Activated naive CD8-positive, alpha-beta T cell treated with anti-CD3 and anti-CD28 coated beads, Interleukin-2, amount 50 U/mL, for 16 hours (primary cell): ENCODE measurements around the gene UTS2R.

Experiments used
- DNase-seq: peaks from one replicate; pipeline ENCODE4 v3.0.0-alpha.2; 2020; ENCODE audit warnings: low read depth, low spot score

The UTS2R gene

DNA sequence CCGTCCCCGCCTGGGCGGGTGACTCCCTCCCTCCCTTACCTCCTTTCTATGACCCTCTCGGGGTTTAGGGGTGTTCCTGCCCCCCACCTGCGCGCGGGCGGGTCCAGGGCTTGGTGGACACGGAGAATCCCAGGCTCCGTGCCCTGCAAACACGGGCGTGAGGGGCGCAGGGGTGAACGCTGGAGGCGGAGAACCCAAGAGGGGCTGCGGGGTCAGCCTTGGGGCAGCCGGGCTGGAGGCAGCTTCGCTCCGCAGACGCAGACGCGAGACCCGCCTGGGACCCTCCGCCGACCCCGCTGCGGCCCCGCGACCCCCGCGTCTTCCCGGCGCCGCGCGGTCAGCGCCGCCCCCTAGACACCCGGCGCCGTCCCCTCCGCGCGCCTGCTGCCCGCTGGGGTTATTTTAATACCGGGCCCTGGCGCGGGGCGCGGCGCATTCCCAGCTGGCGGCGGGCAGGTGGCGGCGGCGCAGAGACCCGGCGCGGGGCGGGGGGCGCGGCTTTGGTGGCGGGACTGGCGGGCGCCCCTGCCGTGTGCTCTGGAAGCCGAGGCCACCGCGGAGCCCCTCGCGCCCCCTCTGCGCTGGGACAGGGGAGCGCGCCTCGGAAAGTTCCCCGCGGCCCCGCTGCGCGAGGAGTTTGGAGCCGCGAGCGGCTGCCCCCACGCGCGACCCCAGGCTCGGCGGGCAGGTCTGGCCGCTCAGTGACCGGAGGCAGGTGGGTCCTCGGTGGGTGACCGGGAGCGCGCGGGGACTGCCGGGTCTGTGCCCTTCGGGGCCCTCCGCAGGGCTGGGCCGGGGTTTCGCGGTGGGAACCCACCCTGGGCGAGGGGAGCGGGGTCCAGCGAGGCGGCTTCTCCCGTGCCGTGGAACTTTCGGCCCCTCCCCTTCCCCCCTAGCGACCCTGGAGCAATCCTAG is at the start of gene UTS2R:
TSS of gene UTS2R (plus strand) at position 433 of the 916 bp plus-strand sequence. CDS start 2,560 bp downstream, outside the sequence.
- DNase-seq = no peak

DNA sequence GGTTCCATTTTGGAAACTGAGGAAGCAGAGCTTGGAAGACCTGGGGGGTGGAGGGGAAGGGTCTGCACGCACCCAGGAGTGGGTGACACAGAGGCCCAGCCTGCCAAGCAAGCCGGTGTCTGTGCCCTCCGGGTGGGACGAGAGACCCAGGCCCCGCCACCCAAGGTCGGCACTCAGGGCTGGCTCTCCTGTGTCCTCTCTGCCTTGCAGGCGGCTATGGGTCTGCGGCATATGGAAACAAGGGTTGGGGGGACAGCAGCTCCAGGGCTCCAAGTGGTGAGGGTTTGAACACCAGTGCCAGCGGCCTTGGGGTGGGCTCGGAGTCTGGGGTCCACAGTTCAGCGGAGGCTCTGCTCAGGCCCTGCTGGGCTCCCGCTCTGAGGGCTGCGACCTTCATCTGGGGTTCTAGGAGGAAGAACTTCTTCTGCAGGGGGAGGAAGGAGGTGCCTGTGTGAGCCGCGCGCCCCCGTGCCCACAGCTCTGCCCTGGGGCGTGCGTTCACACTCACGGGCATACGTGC is 49.6 kb upstream of the UTS2R start:
- DNase-seq = no peak

DNA sequence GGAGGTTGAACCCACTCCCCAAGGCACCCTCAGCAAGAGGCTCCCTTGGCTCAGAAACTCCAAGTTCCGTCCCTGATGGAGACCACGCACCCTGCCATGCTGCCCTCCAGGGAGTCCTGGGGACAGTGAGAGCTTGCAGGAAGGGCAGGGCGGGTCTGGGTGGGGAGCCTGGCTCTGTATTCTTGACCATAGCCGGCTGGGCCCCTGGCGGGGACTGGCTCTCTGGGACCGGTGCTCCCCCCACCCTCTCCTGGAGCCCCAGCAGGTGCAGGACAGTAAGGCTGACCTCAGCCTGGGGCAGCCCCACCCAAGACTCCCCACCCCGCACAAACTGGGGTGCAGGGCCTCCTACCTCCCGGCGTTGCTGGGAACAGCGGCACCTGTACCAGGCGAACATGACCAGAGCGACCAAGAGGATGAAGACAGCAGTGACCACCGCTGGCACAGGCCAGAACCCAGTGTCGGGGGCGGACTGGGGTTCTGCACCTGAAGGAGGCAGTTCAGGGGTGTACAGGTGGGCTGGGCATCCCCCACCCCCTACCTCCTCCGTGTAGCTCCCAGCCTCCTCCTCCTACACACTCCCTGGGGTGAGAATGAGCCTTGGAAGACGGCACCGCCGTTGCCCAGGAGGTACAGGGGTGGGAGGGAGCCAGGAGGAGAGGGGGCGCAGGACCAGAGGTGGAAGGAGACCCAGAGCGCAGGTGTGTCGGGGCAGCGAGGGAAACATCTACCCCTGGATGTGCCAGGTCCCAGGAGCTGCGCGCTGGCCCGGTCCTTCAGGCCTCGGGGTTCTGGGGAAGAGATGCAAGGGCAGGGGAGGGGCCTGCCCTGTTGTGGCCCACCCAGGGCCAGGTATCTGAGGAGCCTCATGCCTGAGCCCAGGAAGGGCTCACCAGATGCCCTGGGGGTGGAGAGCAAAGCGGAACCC is 48.8 kb upstream of the UTS2R start:
- no peak for DNase-seq

DNA sequence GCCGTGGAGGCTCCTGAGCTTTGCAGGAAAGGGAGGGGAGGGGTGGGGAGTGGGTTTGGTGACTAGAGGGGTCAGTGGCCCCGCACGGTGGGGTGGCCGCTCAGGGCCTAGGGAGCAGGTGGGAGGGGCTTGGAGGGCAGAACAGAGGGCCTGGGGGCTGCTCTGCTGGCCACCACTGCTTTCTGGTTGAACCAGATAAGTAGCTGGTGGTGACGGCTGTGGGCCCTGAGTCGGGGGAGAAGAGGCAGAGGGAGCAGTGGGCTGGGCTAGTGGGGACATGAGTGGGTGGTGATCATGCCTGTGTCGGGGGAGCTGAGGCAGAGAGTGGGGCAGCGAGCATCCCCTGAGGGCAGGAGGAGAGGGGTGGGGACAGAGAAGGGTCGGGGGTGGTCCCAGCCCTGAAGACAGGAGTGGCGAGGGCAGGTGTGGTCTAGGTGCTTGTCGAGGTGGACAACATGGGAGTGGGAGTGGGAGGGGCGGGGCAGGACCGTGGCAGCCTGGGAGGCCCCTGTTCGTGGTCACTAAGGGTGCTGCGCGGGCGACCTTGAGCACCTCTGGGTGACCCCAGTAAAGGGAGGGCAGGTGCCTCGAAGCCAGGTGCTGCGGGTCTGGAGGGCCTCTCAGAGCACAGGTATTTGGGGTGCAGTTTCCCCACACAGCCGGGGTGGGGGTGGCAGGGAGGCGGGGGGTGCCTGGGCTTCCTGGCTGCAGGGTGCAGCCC is 47.9 kb upstream of the UTS2R start:
- no peak for DNase-seq

DNA sequence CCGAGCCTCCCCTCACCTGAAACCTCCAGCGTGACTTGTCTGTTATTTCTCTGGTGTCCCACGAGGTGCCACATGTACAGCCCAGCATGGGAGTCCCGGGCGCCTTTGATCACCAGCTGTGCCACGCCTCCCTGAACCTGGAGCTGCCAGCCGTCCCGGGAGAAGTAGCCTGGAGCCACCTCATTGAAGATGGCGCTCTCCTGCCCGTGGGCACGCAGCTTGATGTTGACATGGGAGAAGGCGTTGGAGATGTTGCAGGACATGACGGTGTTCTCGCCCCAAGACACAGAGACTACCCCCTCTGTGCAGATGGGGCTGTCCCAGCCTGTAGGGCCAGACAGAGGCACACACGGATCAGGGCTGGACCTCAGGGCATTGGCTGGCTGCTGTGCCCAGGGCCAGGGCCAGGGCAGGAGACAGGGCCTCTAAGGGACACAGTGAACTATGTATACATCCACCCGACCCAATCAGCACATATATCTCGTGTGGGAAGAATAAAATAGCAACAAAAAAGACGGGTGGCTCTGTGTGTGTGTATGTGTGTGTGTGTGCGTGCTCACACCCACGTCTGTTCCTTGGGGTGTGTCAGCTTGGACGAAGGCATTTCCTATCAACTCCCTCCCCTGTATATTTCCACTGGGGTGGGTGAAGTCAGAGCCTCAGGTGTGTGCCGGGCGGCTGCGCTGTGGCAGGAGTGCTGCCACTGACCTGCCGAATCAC is 46.8 kb upstream of the UTS2R start:
- DNase-seq = no peak

DNA sequence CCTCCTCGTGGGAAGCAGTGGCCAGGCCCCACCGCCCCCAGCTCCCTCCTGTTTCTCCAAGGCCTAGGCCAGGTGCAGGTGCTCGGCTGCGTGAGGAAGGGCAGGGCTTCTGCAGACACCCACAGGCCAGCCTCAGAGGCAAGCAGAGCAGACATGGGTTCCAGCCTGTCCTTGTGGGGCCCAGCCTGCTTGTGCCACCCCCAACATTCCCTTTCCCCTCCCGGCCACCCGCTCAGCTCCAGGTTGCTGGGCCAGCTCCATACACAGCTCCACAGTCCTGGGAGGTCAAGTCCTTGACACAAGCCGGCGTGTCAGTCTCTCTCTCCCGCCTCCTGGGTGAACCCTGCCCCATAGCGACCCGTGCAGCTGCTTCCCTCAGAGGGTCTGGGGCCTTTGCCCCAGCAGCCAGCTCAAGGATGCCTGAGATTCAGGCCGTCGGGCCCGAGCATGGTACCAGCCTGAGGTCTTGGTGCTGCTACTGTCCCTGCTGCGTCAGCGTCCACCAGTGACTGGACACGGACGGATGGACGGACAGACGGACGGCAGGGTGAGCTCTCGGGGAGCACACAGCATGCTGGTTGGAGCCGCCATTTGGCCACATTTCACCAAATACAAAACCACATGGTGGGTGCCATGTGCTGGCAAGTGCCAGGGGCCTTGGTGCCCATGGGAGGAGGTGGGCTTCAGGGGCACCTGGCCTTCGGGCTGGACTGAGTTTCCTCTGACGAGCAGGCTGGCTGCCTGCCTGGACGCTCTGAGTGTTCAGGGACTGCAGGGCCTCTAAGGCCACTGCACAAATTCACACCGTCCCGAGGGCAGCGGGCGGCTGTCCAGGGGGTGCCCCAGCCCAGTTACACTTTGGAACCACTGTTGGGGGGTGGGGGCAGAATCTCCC is 46.0 kb upstream of the UTS2R start:
- no peak for DNase-seq

DNA sequence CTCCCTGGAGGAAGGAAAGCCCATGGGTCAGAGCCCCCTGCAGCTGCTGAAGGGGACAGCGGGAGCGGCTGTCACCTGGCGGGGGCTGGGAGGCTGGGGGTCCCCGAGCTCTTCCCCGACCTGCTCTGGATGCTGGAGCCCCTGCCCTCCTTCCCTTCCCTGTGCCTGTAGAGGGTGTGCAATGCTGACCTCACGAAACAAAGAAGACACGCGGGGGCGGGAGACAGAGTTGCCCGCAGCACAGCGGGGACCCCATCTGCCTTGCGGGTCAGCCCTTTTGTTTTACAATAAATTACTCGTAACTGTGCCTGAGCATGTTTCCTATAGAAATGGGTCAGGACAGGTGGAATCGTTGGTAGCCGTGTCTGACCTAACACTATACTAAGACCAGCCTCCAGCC is 44.3 kb upstream of the UTS2R start:
- DNase-seq = no peak

DNA sequence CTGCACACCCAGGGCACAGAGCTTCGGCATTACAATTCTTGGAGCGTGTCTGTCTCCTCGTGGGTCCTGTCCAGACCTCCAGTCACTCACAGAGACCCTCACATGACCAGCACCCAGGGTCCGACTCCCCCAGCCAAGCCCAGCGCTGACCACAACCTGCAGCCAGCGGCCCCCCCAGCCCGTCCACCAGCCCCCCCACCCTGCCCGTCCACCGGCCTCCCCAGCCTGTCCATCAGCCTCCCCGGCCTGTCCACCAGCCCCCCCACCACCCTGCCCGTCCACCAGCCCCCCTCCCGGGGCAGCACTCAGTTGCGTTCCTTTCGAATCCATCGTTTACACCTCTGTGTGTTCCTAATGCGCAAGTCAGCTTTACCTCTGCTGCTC is 43.8 kb upstream of the UTS2R start:
- no peak for DNase-seq

DNA sequence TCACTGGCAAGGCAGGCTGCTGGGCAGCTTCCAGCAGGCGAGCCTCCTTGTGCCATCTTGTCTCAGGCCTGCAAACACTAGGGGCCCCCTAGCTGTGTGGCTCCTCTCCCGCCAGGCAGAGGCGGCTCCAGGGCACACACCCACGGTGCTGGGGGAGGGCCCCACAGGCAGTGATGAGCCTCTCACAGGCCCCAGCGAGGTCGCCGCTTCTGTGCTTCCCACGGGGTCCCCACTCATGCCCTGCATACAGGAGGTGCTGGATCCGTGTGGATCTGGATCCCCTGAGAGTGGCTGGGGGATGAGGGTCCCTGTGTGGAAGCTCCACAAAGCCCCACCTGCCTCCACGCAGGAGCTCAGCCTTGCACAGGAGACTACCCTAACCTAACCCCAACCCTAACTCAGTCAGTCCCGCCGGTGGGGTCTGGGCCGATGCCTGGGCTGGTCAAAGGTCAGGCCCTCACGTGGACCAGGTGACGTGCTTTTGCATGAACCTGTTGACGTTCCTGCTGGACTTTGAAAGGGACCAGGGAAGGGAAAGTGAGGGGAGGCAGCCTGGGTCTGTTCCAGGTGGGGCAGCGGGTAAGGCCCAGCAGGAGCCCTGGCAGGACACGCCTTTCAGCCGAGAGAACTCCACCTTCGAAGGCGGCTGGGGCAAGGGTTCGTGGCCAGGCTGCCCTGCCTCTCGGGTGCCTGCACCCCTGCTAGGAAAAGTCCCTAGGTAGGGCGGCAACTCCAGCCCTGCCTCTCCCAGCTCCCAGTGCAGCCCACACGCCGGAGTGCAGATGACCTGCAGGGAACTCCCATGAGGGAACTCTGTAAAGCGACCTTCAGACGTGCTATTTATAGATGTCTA is 43.2 kb upstream of the UTS2R start:
- DNase-seq = no peak

DNA sequence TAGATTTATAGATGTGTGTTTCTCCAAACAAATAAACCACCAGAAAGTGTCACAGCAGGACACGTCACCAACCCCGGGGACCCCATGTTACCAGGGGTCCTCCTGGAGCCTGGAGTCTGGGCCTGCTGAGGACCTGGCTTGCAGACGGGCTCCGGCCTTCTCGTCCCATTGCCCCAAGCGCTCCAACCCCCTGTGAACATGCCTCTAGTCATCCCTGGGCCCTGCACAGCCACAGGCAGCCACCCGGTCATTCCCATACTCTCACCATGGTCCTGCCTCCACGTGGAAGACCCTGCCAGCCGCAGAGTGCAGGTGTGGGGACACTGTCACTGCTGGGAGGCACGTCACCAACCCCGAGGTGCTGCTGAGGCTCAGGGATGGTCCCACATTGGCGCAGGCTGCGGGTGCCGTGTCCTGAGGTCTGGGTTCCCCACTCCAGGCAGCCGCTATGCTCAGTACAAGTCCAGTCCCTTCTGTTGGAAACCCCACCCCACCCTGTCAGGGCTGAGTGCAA is 42.5 kb upstream of the UTS2R start:
- DNase-seq = no peak

DNA sequence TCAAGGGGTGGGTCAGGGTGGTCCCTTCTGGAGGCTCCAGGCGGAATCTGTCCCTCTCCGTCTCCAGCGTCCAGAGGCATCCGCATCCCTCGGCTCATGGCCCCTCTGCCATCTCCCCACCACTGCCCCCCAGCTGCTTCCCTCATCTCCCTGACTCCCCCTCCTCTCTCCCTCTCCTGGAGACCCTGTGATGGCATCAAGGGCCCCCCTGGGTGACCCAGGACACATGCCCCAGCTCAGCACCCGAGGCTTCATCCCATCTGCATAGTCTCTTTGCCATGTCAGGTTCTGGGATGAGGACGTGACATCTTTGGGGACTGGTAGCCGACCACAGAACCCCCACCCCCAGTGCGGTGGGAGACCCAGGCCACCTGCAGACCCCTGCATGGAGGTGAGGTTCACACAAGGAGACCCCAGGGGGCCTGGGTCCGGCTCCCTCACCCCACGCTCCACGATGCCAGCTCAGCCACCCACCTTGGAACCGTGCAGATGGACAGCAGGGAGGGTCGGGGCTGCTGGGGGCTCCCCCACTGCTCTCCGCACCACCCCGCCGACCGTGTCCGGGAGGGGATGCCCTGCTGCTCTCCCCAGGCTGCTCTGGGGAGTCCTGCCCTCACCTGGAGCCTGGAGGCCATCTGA is 41.8 kb upstream of the UTS2R start:
- no peak for DNase-seq

DNA sequence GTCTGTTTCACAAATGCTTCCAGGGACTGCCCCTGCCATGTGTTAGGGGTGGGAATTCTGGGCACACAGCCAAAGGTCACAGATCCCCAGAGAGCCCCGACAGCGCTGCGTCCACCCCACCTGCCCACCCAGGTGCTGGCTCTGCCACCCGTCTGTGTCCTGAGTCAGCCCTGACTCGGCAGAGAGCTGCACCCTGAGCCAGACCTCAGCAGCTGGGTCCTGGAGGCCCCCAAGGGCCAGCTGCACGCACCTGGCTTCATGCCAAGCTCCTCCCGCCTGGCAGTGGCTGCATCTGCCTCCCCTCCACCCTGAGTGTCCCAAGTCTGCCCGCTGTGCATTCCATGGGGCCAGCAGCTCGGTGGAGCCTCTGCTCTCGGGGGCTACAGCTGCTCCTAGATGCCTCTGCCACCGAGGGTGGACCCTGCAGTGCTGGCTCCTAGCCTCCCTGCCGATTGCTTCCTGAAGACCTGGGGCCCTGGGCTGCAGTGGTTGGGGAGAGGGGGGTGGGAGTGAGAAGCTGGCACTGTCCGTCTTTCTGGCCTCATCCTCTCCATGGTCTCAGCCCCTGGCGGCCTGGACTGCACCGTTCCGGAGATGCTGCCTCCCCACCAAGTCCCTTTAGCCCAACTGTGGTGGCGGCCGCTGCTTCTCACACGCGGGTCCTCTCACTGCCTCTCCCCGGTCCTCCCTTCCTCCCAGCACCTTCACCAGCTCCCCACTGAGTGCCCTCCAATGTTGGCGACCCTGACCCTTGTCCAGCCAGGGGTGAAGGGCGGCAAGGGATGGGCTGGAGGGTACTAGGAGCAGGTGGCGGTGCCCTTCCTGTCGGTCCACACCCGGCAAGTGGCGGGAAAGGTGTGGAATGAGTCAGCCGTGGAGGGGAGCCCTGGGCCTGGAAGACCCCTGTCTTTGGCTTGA is 41.0 kb upstream of the UTS2R start:
- DNase-seq = no peak

DNA sequence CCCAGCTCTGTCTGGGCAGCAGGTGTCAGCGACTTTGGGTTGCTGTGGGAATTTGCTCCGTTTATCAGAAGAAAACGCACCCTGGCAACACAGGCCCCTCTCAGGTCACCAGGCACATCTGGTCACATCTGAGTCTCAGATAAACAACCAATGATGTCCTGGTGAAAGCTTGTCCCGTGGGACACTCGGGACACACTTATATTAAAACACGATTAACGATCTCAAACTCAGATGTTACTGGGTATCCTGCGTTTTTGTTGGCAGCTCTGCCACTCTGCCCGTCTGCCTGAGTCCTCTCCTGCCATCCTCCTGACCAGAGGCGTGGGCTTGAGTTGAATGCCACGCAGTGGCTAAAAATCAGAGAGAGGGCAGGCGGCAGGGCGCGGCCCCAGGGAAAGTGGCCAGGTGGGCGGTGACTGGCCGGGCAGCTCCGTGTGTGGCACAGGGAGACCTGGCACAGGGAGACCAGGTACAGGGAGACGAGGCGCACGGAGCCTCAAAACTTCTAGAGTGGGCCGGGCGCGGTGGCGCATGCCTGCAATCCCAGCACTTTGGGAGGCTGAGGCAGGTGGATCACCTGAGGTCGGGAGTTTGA is 40.1 kb upstream of the UTS2R start:
- DNase-seq = no peak

DNA sequence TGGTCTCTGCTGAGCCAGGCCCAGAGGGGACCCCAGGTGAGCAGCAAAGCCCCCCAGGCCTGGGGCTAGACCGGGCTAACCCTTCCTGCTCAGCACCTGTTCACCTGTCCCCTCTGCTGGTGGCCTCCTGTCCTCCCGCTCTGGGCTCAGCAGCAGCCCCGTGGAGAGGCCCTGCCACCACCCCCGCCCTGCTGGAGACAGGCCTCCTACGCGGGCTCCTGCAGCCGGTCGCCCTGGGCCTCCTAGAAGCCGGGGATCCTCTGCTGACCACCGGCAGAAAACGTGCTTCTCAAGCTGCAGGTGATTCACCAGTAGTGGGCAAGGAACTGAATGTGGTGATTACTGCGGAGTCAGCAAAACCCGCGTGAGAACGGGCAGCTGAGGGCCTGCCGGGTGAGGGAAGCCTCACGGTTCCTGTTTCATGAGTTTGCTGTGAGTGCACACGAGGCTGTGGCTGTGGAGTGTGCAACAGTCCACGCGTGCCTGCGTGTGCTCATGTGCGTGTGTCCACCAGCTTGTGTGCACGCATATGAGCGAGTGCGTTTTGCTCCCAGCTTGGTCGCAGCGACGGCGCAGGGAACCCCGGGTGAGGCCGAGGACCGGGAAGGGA is 38.8 kb upstream of the UTS2R start:
- no peak for DNase-seq

DNA sequence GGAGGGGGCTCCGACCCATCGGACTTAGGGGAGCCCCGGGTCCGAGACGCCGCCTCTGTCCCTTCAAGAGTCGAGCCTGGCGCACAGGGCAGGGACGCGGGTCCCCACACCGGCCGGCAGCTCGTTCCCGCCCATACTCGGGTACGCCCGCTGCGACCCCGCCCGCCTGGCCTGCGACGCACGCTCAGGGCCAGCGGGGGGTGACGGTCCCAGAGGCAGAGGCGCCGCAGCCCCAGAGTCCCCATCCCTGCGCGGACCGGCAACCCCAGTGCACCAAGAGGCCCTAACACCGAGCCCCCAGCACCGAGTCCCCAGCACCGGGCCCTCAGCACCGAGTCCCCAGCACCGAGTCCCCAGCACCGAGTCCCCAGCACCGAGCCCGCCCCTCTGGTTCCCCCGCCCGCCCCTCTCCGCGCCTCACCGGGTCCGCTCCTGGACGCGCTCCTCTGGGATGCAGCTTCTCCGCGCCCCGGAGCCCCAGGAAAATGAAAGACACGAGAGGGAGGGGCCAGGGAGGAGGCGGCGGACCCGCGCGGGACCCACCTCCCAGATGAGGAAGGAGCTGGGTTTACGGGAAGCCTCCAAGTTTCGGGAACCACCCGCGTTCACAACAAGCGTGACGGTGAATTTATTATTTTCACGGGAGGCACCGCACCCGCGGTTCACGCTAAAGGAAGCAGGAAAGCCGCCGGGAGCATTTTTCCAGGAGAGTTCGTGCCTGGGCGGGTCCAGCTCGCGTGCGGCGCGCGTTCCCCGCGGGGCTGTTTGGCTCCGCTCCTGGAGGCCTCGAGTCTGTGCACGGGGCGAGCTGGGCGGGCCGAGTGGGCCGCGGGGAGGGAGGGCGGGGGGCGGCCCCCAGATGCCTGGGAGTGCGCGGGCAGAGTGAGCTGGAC is 38.0 kb upstream of the UTS2R start, which contains the start of gene SECTM1:
TSS of gene SECTM1 (minus strand) at position 488 of the 893 bp plus-strand sequence. CDS start 6,526 bp downstream, outside the sequence.
- DNase-seq = no peak
